UCSD-AML1 (cell line): Measurements from ENCODE around the gene RBP7.

Experiments used
- DNase-seq: peaks from one replicate; lab custom pipeline; 2025; ENCODE audit not compliant: unreplicated experiment; lab: John Stamatoyannopoulos, UW

Gene RBP7

GRCh38 chr1:10064416-10065343 lies 67.7 kb downstream of the RBP7 start:
- no peak for DNase-seq

DNA sequence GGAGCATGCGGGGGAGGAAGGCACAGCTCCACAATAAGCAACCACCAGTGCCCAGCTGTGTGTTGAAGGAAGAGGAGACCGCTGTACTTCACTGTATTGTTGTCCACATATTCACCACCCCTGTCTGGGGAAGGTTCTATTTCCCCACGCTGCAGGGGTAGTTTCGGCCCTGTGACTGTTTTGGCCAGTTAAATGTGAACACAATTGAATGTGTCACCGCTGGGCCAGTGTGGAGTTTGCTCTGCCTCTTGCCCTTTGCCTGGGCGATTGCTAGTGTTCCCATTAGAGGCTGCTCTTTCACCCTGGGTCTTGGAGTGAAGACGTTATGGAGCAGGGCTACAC lies 68.3 kb downstream of the RBP7 start:
- DNase-seq: peak; percentile 22
